Gastroesophageal sphincter (tissue), 4 donors: ENCODE results near the gene PTPRN2. TPM values are rescaled to one million over a fixed set of nuclear protein-coding genes. Genes with fewer than 3 reads are reported as not detected.

Experiments used
- ATAC-seq: fragments of 150-250 bp; one replicate; pipeline ENCODE4 v1.9.1; 2016; ENCODE audit warnings: mild to moderate bottlenecking, moderate library complexity
- H3K27ac ChIP-seq, 4 donors: fragments of 200-600 bp; sonication (generic) in 3 of 4; 1 replicate in 3 of 4; 2 replicates in 1 of 4; pipeline ENCODE4 v1.5.1; 2016 to 2019
- H3K27me3 ChIP-seq: fragments of 200-600 bp; sonication (generic); one replicate; pipeline ENCODE4 v1.5.1; 2019
- H3K36me3 ChIP-seq, 2 donors: fragments of 200-600 bp; sonication (generic); one replicate each; pipeline ENCODE4 v1.5.1; 2019; ENCODE audit warnings: control low read depth in 1 of 2
- H3K4me1 ChIP-seq, 3 donors: fragments of 200-600 bp; sonication (generic); 1 replicate in 2 of 3; 2 replicates in 1 of 3; pipeline ENCODE4 v1.5.1; 2016 to 2019; ENCODE audit warnings: control low read depth in 2 of 3
- H3K4me3 ChIP-seq, 2 donors: fragments of 200-600 bp; sonication (generic); one replicate each; pipeline ENCODE4 v1.5.1; 2019; ENCODE audit warnings: mild to moderate bottlenecking in 1 of 2, moderate library complexity in 1 of 2
- H3K9me3 ChIP-seq, 3 donors: fragments of 200-600 bp; sonication (generic); one replicate each; pipeline ENCODE4 v1.5.1; 2017 to 2019; ENCODE audit warnings: control low read depth in 2 of 3
- EP300 ChIP-seq: sonication (generic); formaldehyde crosslinking; IDR thresholded peaks from one replicate; pipeline ENCODE4 v1.6.1; 2017; ENCODE audit warnings: antibody characterized with exemption, mild to moderate bottlenecking
- POLR2A ChIP-seq, 2 donors: fragments of 450-650 bp; IDR thresholded peaks; one replicate each; pipeline ENCODE4 v1.6.1; 2017; ENCODE audit warnings: antibody characterized with exemption in 2 of 2, mild to moderate bottlenecking in 2 of 2, moderate library complexity in 1 of 2
- POLR2AphosphoS5 ChIP-seq: sonication (generic); formaldehyde crosslinking; IDR thresholded peaks from one replicate; pipeline ENCODE4 v1.6.1; 2017; ENCODE audit warnings: antibody characterized with exemption
- WGBS, 2 donors: methylation state at CpG; one replicate each; pipeline ENCODE4 v1.1.5; 2018; ENCODE audit warnings: low coverage in 1 of 2; 5-methylcytosine and 5-hydroxymethylcytosine counted together
- total RNA-seq, 4 donors: library from RNA; depleted of rRNA; stranded (reverse); fragments of >200 nt; gene quantifications; one replicate each; pipeline ENCODE4 v1.1.0, GENCODE V29; 2016
- TF ChIP-seq, protein P1 (sequence below), 4 experiments: fragments of 200-600 bp in 2 of 4; fragments of 450-650 bp in 2 of 4; sonication (generic) in 1 of 4; IDR thresholded peaks; one replicate each; pipeline ENCODE4 v1.5.1; 2017 to 2019; ENCODE audit warnings: antibody characterized with exemption in 4 of 4, mild to moderate bottlenecking in 2 of 4, moderate library complexity in 2 of 4

Gene PTPRN2
- total RNA-seq, 4 donors from 2014 or later: 1.7 to 4.7 (median 3.3) TPM

DNA sequence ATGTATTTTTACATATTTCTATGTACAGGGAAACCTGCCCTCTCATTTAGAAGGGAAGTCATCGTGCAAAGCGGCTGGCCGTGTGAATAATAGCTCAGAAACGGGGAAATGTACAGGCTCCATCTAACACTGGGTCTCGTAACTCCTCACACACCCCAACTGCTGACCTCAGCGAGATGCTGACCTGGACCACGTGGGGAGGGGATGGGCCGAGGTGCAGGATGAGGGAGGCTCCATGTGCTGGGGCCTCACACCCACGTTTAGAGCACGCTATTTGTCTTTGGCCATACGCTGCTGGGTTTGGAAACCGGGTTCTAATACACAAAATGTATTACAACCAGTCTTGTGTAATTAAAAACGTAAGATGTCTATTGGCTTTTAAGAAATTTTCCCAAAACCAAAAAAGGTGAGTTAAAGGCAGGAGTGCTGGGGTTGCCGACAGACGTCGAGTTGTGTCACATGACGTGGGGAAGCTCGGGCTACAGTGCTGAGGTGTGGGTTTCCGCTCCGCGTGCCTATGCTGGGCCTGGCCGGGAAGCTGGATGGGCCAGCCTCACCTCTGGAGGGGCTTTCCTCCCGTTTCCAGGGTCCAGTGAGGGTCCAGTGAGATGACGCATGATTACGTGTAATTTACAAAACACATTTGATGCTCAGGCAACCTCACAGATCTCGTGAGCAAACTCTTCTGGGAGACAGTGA, 1035.2 kb downstream of the PTPRN2 start:
- 88 to 89% methylated on average over 12 to 24 of the region's 26 CpGs for WGBS, 2 donors
- no peaks in the 10 kb centered on the region for H3K4me1 ChIP-seq
- ATAC-seq: no peak
- H3K36me3 ChIP-seq: peaks cover 0 to 14% of the 10 kb centered on the region in 2 donors
- H3K27me3 ChIP-seq: peaks cover 5% of the 10 kb centered on the region
- no peak overlapping the region for H3K4me3 ChIP-seq
- no peaks in the 10 kb centered on the region for H3K9me3 ChIP-seq
- TF ChIP-seq EP300 (no peak), POLR2A (IDR thresholded peaks at IDR 0.05) (no peak), POLR2AphosphoS5 (no peak)
- TF ChIP-seq, protein P1, sequence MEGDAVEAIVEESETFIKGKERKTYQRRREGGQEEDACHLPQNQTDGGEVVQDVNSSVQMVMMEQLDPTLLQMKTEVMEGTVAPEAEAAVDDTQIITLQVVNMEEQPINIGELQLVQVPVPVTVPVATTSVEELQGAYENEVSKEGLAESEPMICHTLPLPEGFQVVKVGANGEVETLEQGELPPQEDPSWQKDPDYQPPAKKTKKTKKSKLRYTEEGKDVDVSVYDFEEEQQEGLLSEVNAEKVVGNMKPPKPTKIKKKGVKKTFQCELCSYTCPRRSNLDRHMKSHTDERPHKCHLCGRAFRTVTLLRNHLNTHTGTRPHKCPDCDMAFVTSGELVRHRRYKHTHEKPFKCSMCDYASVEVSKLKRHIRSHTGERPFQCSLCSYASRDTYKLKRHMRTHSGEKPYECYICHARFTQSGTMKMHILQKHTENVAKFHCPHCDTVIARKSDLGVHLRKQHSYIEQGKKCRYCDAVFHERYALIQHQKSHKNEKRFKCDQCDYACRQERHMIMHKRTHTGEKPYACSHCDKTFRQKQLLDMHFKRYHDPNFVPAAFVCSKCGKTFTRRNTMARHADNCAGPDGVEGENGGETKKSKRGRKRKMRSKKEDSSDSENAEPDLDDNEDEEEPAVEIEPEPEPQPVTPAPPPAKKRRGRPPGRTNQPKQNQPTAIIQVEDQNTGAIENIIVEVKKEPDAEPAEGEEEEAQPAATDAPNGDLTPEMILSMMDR (IDR thresholded peaks at IDR 0.05): no peak
- H3K27ac ChIP-seq: no peak overlapping the region

- peaks cover 0 to 23% of the 10 kb centered on the region in 2 donors for H3K36me3 ChIP-seq
- H3K27me3 ChIP-seq: peaks cover 5% of the 10 kb centered on the region
- no peak overlapping the region for H3K4me3 ChIP-seq
- no peak for ATAC-seq
- TF ChIP-seq POLR2A (IDR thresholded peaks at IDR 0.05): no peak
- TF ChIP-seq POLR2AphosphoS5: no peak
- TF ChIP-seq EP300: no peak
- TF ChIP-seq, protein P1 (IDR thresholded peaks at IDR 0.05): no peak
- no peaks in the 10 kb centered on the region for H3K9me3 ChIP-seq
- no peak overlapping the region for H3K27ac ChIP-seq
- WGBS, 2 donors: 84 to 92% methylated on average over 2 to 3 of the region's 13 CpGs
- no peaks in the 10 kb centered on the region for H3K4me1 ChIP-seq
Measured at GRCh38 chr7:157551325-157552070, 1036.1 kb downstream of the PTPRN2 start.

DNA sequence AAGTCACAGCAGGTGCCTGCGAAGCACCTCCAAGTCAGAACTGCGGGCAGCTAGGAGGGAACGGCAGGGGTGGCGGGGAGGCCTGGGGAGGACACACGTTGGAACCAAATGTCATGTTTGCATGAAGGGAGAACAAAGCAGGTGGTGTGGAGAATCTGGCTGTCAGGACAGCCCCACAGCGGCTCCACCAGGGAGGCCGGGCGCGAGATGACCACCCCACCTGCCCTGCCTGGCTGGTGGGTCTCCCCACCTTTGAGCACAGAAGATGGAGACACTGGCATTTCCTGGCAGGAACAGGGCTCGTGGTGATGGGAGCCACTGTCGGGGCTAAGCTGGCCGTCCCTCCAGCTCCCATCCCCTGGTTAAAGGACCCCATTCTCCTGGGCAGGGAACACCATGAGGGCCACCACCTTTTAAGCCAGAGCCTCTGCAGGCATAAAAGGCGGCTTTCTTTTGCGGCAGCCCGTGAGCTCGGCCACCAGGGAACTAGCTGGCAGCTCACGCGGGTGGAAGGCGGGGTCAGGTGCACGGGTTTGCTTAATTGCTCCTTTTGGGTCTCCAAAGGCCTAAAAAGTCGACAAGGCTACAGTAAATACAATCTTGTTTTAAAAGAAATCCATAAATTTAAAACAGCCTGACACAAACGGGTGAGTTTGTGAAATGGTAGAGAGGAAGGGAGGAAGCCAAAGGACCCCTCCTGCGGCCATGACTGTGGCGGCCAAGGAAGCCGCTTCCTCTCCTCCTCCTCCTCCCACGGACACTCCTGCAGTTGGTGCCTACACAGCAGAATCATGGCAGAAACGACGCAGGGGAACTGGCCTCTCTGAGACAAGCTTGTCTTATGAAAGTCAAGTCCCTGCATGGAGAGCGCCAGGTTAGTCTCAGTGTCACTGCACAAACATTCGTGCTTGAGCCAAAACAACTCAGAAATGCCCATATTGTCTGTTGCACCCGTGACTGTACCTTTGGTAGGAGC, 1037.0 kb downstream of the PTPRN2 start:
- peaks cover 5% of the 10 kb centered on the region for H3K27me3 ChIP-seq
- H3K4me3 ChIP-seq: no peak overlapping the region
- no peak for ATAC-seq
- no peaks in the 10 kb centered on the region for H3K4me1 ChIP-seq
- peaks cover 0 to 23% of the 10 kb centered on the region in 2 donors for H3K36me3 ChIP-seq
- no peak overlapping the region for H3K27ac ChIP-seq
- TF ChIP-seq, protein P1 (IDR thresholded peaks at IDR 0.05): no peak
- TF ChIP-seq EP300: no peak
- no peak for TF ChIP-seq POLR2AphosphoS5
- TF ChIP-seq POLR2A (IDR thresholded peaks at IDR 0.05): no peak
- 86 to 90% methylated on average over 3 to 11 of the region's 31 CpGs for WGBS, 2 donors
- H3K9me3 ChIP-seq: no peaks in the 10 kb centered on the region

- TF ChIP-seq, protein P1 (IDR thresholded peaks at IDR 0.05): no peak
- no peak for TF ChIP-seq EP300
- TF ChIP-seq POLR2AphosphoS5: no peak
- no peak for TF ChIP-seq POLR2A (IDR thresholded peaks at IDR 0.05)
Measured at GRCh38 chr7:157549612-157550299, 1037.9 kb downstream of the PTPRN2 start.

More at GRCh38 chr7:157549612-157550299, 1037.9 kb downstream of the PTPRN2 start:
- 95% methylated on average over 10 of the region's 22 CpGs; no CpG with 5 or more reads in 1 of the 2 donors for WGBS, 2 donors
- peaks cover 5% of the 10 kb centered on the region for H3K27me3 ChIP-seq
- H3K4me3 ChIP-seq: no peak overlapping the region
- no peaks in the 10 kb centered on the region for H3K4me1 ChIP-seq
- ATAC-seq: no peak
- H3K27ac ChIP-seq: no peak overlapping the region
- H3K36me3 ChIP-seq: peaks cover 0 to 30% of the 10 kb centered on the region in 2 donors
- no peaks in the 10 kb centered on the region for H3K9me3 ChIP-seq
